ENCODE data around the gene NFE2L1. TPM values are rescaled to one million over a fixed set of nuclear protein-coding genes. Genes with fewer than 3 reads are reported as not detected.
A peak's percentile ranks its signal among the peaks of the same experiment; 100 is the strongest.

NFE2L1 gene
- total RNA-seq, 1 experiment from 2014 or later: 149 TPM

GRCh38 chr17:48002266-48002915 is 45.8 kb upstream of the NFE2L1 start:
- Histone ChIP-seq H3K4me1 (ENCODE audit: insufficient read depth, low read length, poor library complexity, severe bottlenecking) (peaks cover 67% of the 10 kb centered on the region), H3K9me3 (ENCODE audit: low read depth, low read length, poor library complexity, severe bottlenecking) (no peaks in the 10 kb centered on the region), H3K4me3 (ENCODE audit: low read depth, low read length, poor library complexity, severe bottlenecking) (peak overlapping the region; percentile 6), H3K27me3 (replicated peaks; ENCODE audit: insufficient read depth, low read depth, low read length, poor library complexity) (no peaks in the 10 kb centered on the region), H3K27ac (ENCODE audit: low read depth, low read length, poor library complexity, severe bottlenecking) (peak overlapping the region; percentile 98), H3K36me3 (ENCODE audit: insufficient read depth, low read length, poor library complexity, severe bottlenecking) (no peaks in the 10 kb centered on the region)
- intact Hi-C loops (cut with micrococcal nuclease; ENCODE audit: unreplicated experiment): no loop called here
- ChIA-PET CTCF (interaction anchor here (0.5 to 2.2 kb wide), 4 partner anchors 9 to 381 kb away, joined by 5 to 13 read pairs (median 8); partner anchors contain the start of gene CDK5RAP3), POLR2A (ENCODE audit: low non-redundant PET) (interaction anchor here (0.5 to 1.1 kb wide), 2 partner anchors 10 to 230 kb away, joined by 3 to 4 read pairs; no protein-coding TSS in a partner anchor)
- no TSS peak for BruUV-seq (replicated peaks)
- TF ChIP-seq EZH2 (IDR thresholded peaks at IDR 0.05; ENCODE audit: borderline replicate concordance, low read depth, low read length, poor library complexity, severe bottlenecking) (no peak), CTCF (conservative IDR thresholded peaks at IDR 0.05; ENCODE audit: low read depth, low read length) (no peak)
- peak; percentile 98 for DNase-seq (ENCODE audit: low spot score)

- no peaks in the 10 kb centered on the region for H3K9me3 ChIP-seq (ENCODE audit: low read depth, low read length, poor library complexity, severe bottlenecking)
- CTCF ChIA-PET: interaction anchor here (0.5 to 2.2 kb wide), 4 partner anchors 9 to 381 kb away, joined by 3 to 13 read pairs (median 8); no protein-coding TSS in a partner anchor
- peaks cover 67% of the 10 kb centered on the region for H3K4me1 ChIP-seq (ENCODE audit: insufficient read depth, low read length, poor library complexity, severe bottlenecking)
- TF ChIP-seq EZH2 (IDR thresholded peaks at IDR 0.05; ENCODE audit: borderline replicate concordance, low read depth, low read length, poor library complexity, severe bottlenecking) (no peak), CTCF (conservative IDR thresholded peaks at IDR 0.05; ENCODE audit: low read depth, low read length) (no peak)
- DNase-seq (ENCODE audit: low spot score): peak; percentile 97
- POLR2A ChIA-PET (ENCODE audit: low non-redundant PET): no interaction called here
- intact Hi-C loops (cut with micrococcal nuclease; ENCODE audit: unreplicated experiment): no loop called here
- H3K27ac ChIP-seq (ENCODE audit: low read depth, low read length, poor library complexity, severe bottlenecking): peak overlapping the region; percentile 98
- H3K27me3 ChIP-seq (replicated peaks; ENCODE audit: insufficient read depth, low read depth, low read length, poor library complexity): no peaks in the 10 kb centered on the region
- BruUV-seq (replicated peaks): TSS peak; percentile 88
- H3K4me3 ChIP-seq (ENCODE audit: low read depth, low read length, poor library complexity, severe bottlenecking): peak overlapping the region; percentile 6
- H3K36me3 ChIP-seq (ENCODE audit: insufficient read depth, low read length, poor library complexity, severe bottlenecking): no peaks in the 10 kb centered on the region
Observed at GRCh38 chr17:48002916-48003416, 45.2 kb upstream of the NFE2L1 start.

GRCh38 chr17:48003417-48004151 is 44.6 kb upstream of the NFE2L1 start:
- Histone ChIP-seq H3K4me3 (ENCODE audit: low read depth, low read length, poor library complexity, severe bottlenecking) (peak overlapping the region; percentile 6), H3K27me3 (replicated peaks; ENCODE audit: insufficient read depth, low read depth, low read length, poor library complexity) (no peaks in the 10 kb centered on the region), H3K36me3 (ENCODE audit: insufficient read depth, low read length, poor library complexity, severe bottlenecking) (no peaks in the 10 kb centered on the region), H3K4me1 (ENCODE audit: insufficient read depth, low read length, poor library complexity, severe bottlenecking) (peaks cover 67% of the 10 kb centered on the region), H3K9me3 (ENCODE audit: low read depth, low read length, poor library complexity, severe bottlenecking) (no peaks in the 10 kb centered on the region), H3K27ac (ENCODE audit: low read depth, low read length, poor library complexity, severe bottlenecking) (peak overlapping the region; percentile 98)
- peak; percentile 86 for DNase-seq (ENCODE audit: low spot score)
- ChIA-PET POLR2A (ENCODE audit: low non-redundant PET) (no interaction called here), CTCF (interaction anchor here (0.9 to 2.2 kb wide), 3 partner anchors 8 to 17 kb away, joined by 3 to 9 read pairs (median 6); no protein-coding TSS in a partner anchor)
- TF ChIP-seq CTCF (conservative IDR thresholded peaks at IDR 0.05; ENCODE audit: low read depth, low read length): peak; percentile 61
- TF ChIP-seq EZH2 (IDR thresholded peaks at IDR 0.05; ENCODE audit: borderline replicate concordance, low read depth, low read length, poor library complexity, severe bottlenecking): no peak
- no TSS peak for BruUV-seq (replicated peaks)
- intact Hi-C loops (cut with micrococcal nuclease; ENCODE audit: unreplicated experiment): no loop called here
